GM12801 (cell line): ENCODE results near the gene GMDS.

Source experiments
- CTCF ChIP-seq: IDR thresholded peaks from one replicate; pipeline ENCODE4 v1.5.1; 2011; ENCODE audit warnings: control low read depth; ENCODE audit not compliant: insufficient read length; ENCODE audit errors: extremely low read depth

GMDS gene

DNA sequence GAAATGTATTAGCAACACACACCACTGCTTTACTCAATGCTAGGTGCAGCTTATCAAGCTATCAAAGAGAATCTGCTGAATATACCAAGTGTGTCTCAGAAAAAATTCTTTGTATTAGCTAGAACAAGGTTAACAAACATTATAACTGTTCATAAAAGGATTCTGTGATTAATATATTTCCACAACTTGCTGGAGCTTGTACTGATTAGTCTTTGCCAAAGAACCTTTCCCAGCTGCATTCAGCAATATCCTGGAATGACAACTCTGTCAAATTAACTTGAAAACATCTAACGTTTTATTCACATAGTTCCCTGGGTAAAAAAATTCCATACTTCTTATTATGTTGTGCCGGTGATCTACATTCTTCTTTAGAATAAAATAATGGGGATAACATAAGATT is 383.0 kb downstream of the GMDS start:
- no peak for TF ChIP-seq CTCF

GRCh38 chr6:1860756-1861348 is 384.6 kb downstream of the GMDS start:
- TF ChIP-seq CTCF = no peak

DNA sequence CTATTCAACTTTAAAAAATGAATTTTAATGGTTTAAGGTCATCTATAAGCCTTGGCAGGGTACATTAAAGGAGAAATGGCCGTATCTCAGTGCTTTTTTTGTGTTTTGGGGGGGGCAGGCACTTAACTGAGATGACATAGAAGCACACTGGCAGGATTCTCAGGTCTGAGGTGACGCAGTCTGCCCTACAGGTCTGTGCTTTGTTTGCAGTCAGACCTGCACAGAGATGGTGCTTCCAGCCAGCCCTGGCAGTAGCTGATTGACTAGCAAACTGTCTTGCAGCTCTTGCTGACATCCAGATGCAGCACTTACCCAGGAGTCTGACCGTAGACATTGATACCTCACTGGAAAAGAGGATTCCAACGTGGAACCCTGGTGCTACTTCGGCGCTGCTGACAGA is 386.5 kb downstream of the GMDS start:
- TF ChIP-seq CTCF = no peak

- TF ChIP-seq CTCF = no peak
Observed at GRCh38 chr6:1858196-1858595, 387.2 kb downstream of the GMDS start.

DNA sequence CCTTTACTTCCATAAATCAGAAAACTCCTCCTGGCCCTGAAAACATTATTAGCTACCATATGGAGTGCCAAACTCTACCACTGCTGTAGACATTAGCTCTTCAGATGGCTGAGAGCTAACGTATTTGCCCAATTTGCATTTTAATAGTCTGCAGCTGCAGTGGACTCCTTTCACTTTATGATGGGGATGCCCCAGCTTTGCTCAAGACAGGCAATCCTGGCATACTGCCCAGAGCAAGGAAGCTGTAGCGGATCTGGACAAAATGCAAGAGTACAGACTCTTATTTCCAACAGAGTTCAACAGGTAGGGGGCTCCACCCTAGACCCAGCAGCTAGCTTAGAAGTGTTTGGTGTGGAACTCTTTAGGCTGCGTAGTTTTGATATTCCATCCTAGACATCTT is 389.0 kb downstream of the GMDS start:
- no peak for TF ChIP-seq CTCF

DNA sequence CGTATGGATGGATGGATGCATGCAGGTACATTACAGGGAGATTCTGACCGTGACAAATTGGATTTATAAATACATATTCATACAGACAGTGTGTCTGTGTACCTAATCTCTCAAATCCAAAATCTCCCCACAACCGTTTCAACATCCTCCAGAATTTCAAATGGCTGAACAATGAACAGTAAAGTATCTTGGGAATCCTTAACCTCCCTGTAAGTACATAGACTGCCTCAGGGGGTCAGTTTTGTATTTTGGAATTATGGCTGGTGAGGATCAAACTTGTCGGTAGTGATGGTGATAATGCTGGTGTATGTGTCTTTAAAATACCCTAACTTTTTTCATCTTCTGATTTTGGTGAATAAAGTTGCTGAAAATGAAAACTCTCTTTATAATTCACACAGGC is 389.5 kb downstream of the GMDS start:
- no peak for TF ChIP-seq CTCF

- no peak for TF ChIP-seq CTCF
Observed at GRCh38 chr6:1854296-1854695, 391.1 kb downstream of the GMDS start.
